Measurements from ENCODE around the gene INF2.

GRCh38 chr14:104699426-104699748 is 10.0 kb downstream of the INF2 start:
- TF ChIP-seq CTCF (optimal IDR thresholded peaks at IDR 0.05 in 1 of 3, IDR thresholded peaks at IDR 0.05 in 1 of 3, conservative IDR thresholded peaks at IDR 0.05 in 1 of 3; ENCODE audit: extremely low read depth in 1 of 3, insufficient read depth in 2 of 3, low read length in 3 of 3) (no peak), EZH2 (IDR thresholded peaks at IDR 0.05; ENCODE audit: low read length) (no peak)

Data from keratinocyte (primary cell).